T-cell (primary cell): ENCODE data around the gene TAAR8. TPM values are rescaled to one million over a fixed set of nuclear protein-coding genes. Genes with fewer than 3 reads are reported as not detected.

ENCODE experiments used
- ATAC-seq, 4 experiments: fragments of 200-7000 bp in 3 of 4; fragments of 150-1000 bp in 1 of 4; cut with Tn5 transposase; replicated peaks in 1 of 4; 1 replicate in 3 of 4; 2 replicates in 1 of 4; pipeline ENCODE4 v1.10.0; 2021; ENCODE audit warnings: moderate library complexity in 3 of 4, mild to moderate bottlenecking in 2 of 4, moderate number of reproducible peaks in 1 of 4
- CTCF ChIA-PET, 2 donors: fragments of 300-600 bp; sonication (Branson Sonifier 250); formaldehyde crosslinking; loops; one replicate each; lab custom pipeline; 2022; ENCODE audit warnings: antibody characterized with exemption in 2 of 2; lab: Charles Lee
- POLR2A ChIA-PET, 2 donors: fragments of 300-600 bp; sonication (Branson Sonifier 250); formaldehyde crosslinking; loops; one replicate each; lab custom pipeline; 2022; ENCODE audit warnings: antibody characterized with exemption in 2 of 2; lab: Charles Lee
- DNase-seq, 35 experiments: peaks; one replicate each; pipeline versions ENCODE4 v3.0.0 to v3.0.0-alpha.2; 2013 to 2023
- H3K27ac ChIP-seq: one replicate; pipeline ENCODE4 v1.5.1; 2013; ENCODE audit warnings: low read length
- H3K27me3 ChIP-seq, 2 experiments: replicated peaks in 1 of 2; 1 replicate in 1 of 2; 2 replicates in 1 of 2; pipeline versions ENCODE4 v1.6.1 to v1.7.0; 2013; ENCODE audit warnings: low read length in 1 of 2, mixed read lengths in 1 of 2; ENCODE audit not compliant: control insufficient read depth in 2 of 2, insufficient read depth in 2 of 2; ENCODE audit errors: extremely low read depth in 1 of 2
- H3K36me3 ChIP-seq, 2 donors: 1 replicate in 1 of 2; 2 replicates in 1 of 2; pipeline versions ENCODE4 v1.6.1 to v1.7.0; 2013; ENCODE audit warnings: low read length in 1 of 2; ENCODE audit not compliant: control insufficient read depth in 2 of 2, insufficient read depth in 1 of 2; ENCODE audit errors: extremely low read depth in 1 of 2
- H3K4me1 ChIP-seq, 2 experiments: 1 replicate in 1 of 2; 2 replicates in 1 of 2; pipeline versions ENCODE4 v1.6.1 to v1.7.0; 2013; ENCODE audit warnings: low read length in 2 of 2, mixed read lengths in 1 of 2; ENCODE audit not compliant: insufficient read depth in 2 of 2, control insufficient read depth in 1 of 2; ENCODE audit errors: extremely low read depth in 1 of 2
- H3K4me3 ChIP-seq, 2 donors: 1 replicate in 1 of 2; 2 replicates in 1 of 2; pipeline versions ENCODE4 v1.5.1 to v1.7.0; 2013; ENCODE audit warnings: mild to moderate bottlenecking in 2 of 2, low read length in 1 of 2, moderate library complexity in 1 of 2; ENCODE audit not compliant: control insufficient read depth in 1 of 2; ENCODE audit errors: extremely low read depth in 1 of 2
- H3K9me3 ChIP-seq: 2 replicates; pipeline ENCODE4 v1.7.0; 2013
- H3K27ac Mint-ChIP-seq, 2 donors: one replicate each; pipeline ENCODE4 v1.8.0; 2020 to 2021; ENCODE audit warnings: mild to moderate bottlenecking in 2 of 2, mixed read lengths in 2 of 2
- H3K27me3 Mint-ChIP-seq, 2 donors: one replicate each; pipeline ENCODE4 v1.8.0; 2021 to 2022; ENCODE audit warnings: mixed read lengths in 2 of 2
- H3K36me3 Mint-ChIP-seq: one replicate; pipeline ENCODE4 v1.8.0; 2021; ENCODE audit warnings: mixed read lengths
- H3K4me1 Mint-ChIP-seq, 3 donors: one replicate each; pipeline ENCODE4 v1.8.0; 2020 to 2022; ENCODE audit warnings: mixed read lengths in 3 of 3, mild to moderate bottlenecking in 1 of 3
- H3K4me3 Mint-ChIP-seq, 3 donors: one replicate each; pipeline ENCODE4 v1.8.0; 2020 to 2022; ENCODE audit warnings: mild to moderate bottlenecking in 3 of 3, mixed read lengths in 3 of 3, moderate library complexity in 3 of 3
- H3K9me3 Mint-ChIP-seq, 3 donors: one replicate each; pipeline ENCODE4 v1.8.0; 2020 to 2022; ENCODE audit warnings: mixed read lengths in 3 of 3
- WGBS: methylation state at CpG from one replicate; pipeline ENCODE4 v1.1.5; 2013; ENCODE audit warnings: missing lambda C conversion rate; ENCODE audit not compliant: insufficient coverage; 5-methylcytosine and 5-hydroxymethylcytosine counted together
- total RNA-seq, 35 experiments: library from RNA in 6 of 35; stranded (reverse) in 6 of 35; fragments of 120-200 nt in 1 of 35; gene quantifications; one replicate each; pipeline versions ENCODE4 v1.2.1 to v1.2.4 and lab custom pipeline; 2013 to 2026

TAAR8 gene
- total RNA-seq, 5 donors from 2014 or later (not counting 1 experiment from before 2014, with no cell fraction given), result not detected

GRCh38 chr6:132566404-132566803 is 13.9 kb downstream of the TAAR8 start:
- ATAC-seq (no peak), DNase-seq (no peak)
- no peaks in the 10 kb centered on the region for H3K9me3 ChIP-seq
- H3K4me1 ChIP-seq, result no peaks in the 10 kb centered on the region
- H3K36me3 ChIP-seq, result no peaks in the 10 kb centered on the region
- H3K36me3 Mint-ChIP-seq, result no peaks in the 10 kb centered on the region
- ChIA-PET POLR2A (no interaction called here), CTCF (no interaction called here)
- no peak overlapping the region for H3K4me3 ChIP-seq
- no CpG with 5 or more reads among the region's 6 CpGs for WGBS
- peaks cover 3 to 4% of the 10 kb centered on the region in 2 experiments for H3K27me3 ChIP-seq
- no peak overlapping the region for H3K4me3 Mint-ChIP-seq
- H3K27me3 Mint-ChIP-seq, result peaks cover 21 to 22% of the 10 kb centered on the region in 2 donors
- no peak overlapping the region for H3K27ac ChIP-seq
- H3K27ac Mint-ChIP-seq, result no peak overlapping the region
- no peaks in the 10 kb centered on the region for H3K9me3 Mint-ChIP-seq
- H3K4me1 Mint-ChIP-seq, result no peaks in the 10 kb centered on the region

- H3K4me3 ChIP-seq, result no peak overlapping the region
- H3K9me3 ChIP-seq, result no peaks in the 10 kb centered on the region
- Mint-ChIP-seq H3K27ac (no peak overlapping the region), H3K4me3 (no peak overlapping the region), H3K9me3 (no peaks in the 10 kb centered on the region), H3K36me3 (no peaks in the 10 kb centered on the region), H3K4me1 (no peaks in the 10 kb centered on the region), H3K27me3 (peaks cover 20 to 23% of the 10 kb centered on the region in 2 donors)
- ChIA-PET CTCF (no interaction called here), POLR2A (no interaction called here)
- no peaks in the 10 kb centered on the region for H3K4me1 ChIP-seq
- DNase-seq, result no peak
- 80% methylated on average over 1 of the region's 1 CpG for WGBS
- H3K27me3 ChIP-seq, result peaks cover 3 to 4% of the 10 kb centered on the region in 2 experiments
- no peak for ATAC-seq
- H3K36me3 ChIP-seq, result no peaks in the 10 kb centered on the region
- no peak overlapping the region for H3K27ac ChIP-seq
Measured at GRCh38 chr6:132567566-132567965, 15.1 kb downstream of the TAAR8 start.

GRCh38 chr6:132568611-132569010 is 16.1 kb downstream of the TAAR8 start:
- peaks cover 3 to 4% of the 10 kb centered on the region in 2 experiments for H3K27me3 ChIP-seq
- no peaks in the 10 kb centered on the region for H3K36me3 ChIP-seq
- no CpG with 5 or more reads among the region's 6 CpGs for WGBS
- Mint-ChIP-seq H3K9me3 (no peaks in the 10 kb centered on the region), H3K4me3 (no peak overlapping the region), H3K36me3 (no peaks in the 10 kb centered on the region), H3K27me3 (peaks cover 20 to 24% of the 10 kb centered on the region in 2 donors), H3K4me1 (no peaks in the 10 kb centered on the region), H3K27ac (no peak overlapping the region)
- DNase-seq (no peak), ATAC-seq (no peak)
- H3K4me1 ChIP-seq, result no peaks in the 10 kb centered on the region
- H3K27ac ChIP-seq, result no peak overlapping the region
- POLR2A ChIA-PET, result no interaction called here
- CTCF ChIA-PET, result no interaction called here
- H3K9me3 ChIP-seq, result no peaks in the 10 kb centered on the region
- no peak overlapping the region for H3K4me3 ChIP-seq

GRCh38 chr6:132569170-132569569 is 16.7 kb downstream of the TAAR8 start:
- Mint-ChIP-seq H3K9me3 (no peaks in the 10 kb centered on the region), H3K4me1 (no peaks in the 10 kb centered on the region), H3K4me3 (no peak overlapping the region), H3K36me3 (no peaks in the 10 kb centered on the region), H3K27ac (no peak overlapping the region), H3K27me3 (peaks cover 20 to 25% of the 10 kb centered on the region in 2 donors)
- Histone ChIP-seq H3K27ac (no peak overlapping the region), H3K4me1 (no peaks in the 10 kb centered on the region), H3K4me3 (no peak overlapping the region), H3K27me3 (peaks cover 2 to 4% of the 10 kb centered on the region in 2 experiments), H3K36me3 (no peaks in the 10 kb centered on the region), H3K9me3 (no peaks in the 10 kb centered on the region)
- ChIA-PET CTCF (no interaction called here), POLR2A (no interaction called here)
- ATAC-seq (no peak), DNase-seq (no peak)
- 88% methylated on average over 2 of the region's 4 CpGs for WGBS

GRCh38 chr6:132570221-132570777 is 17.8 kb downstream of the TAAR8 start, which contains the start of gene TAAR6:
Gene TAAR6 (plus strand): TSS chr6:132570322. CDS start chr6:132570322, 0 bp downstream.
- no peaks in the 10 kb centered on the region for H3K36me3 ChIP-seq
- H3K27me3 ChIP-seq, result peaks cover 2 to 4% of the 10 kb centered on the region in 2 experiments
- Mint-ChIP-seq H3K4me3 (no peak within 1 kb of the TSS), H3K9me3 (no peaks in the 10 kb centered on the region), H3K27me3 (peaks cover 19 to 21% of the 10 kb centered on the region in 2 donors), H3K36me3 (no peaks in the 10 kb centered on the region), H3K27ac (no peak within 1 kb of the TSS), H3K4me1 (no peaks in the 10 kb centered on the region)
- no peak for DNase-seq
- no peak within 1 kb of the TSS for H3K27ac ChIP-seq
- no peaks in the 10 kb centered on the region for H3K9me3 ChIP-seq
- no peaks in the 10 kb centered on the region for H3K4me1 ChIP-seq
- no CpG with 5 or more reads among the region's 15 CpGs for WGBS
- no peak within 1 kb of the TSS for H3K4me3 ChIP-seq
- CTCF ChIA-PET, result no interaction called here
- POLR2A ChIA-PET, result no interaction called here
- no peak for ATAC-seq

GRCh38 chr6:132571774-132572173 is 19.3 kb downstream of the TAAR8 start:
- Mint-ChIP-seq H3K27ac (no peak overlapping the region), H3K9me3 (no peaks in the 10 kb centered on the region), H3K36me3 (no peaks in the 10 kb centered on the region), H3K4me1 (no peaks in the 10 kb centered on the region), H3K4me3 (no peak overlapping the region), H3K27me3 (peaks cover 19% of the 10 kb centered on the region in 2 donors)
- no peak overlapping the region for H3K27ac ChIP-seq
- no peak for DNase-seq
- H3K36me3 ChIP-seq, result no peaks in the 10 kb centered on the region
- no peaks in the 10 kb centered on the region for H3K4me1 ChIP-seq
- ChIA-PET CTCF (no interaction called here), POLR2A (interaction anchor here in 1 of 2 donors (0.6 kb wide), 1 partner anchor 12 kb away, joined by 3 read pairs; no protein-coding TSS in a partner anchor)
- ATAC-seq, result no peak
- H3K4me3 ChIP-seq, result no peak overlapping the region
- H3K27me3 ChIP-seq, result peaks cover 2 to 4% of the 10 kb centered on the region in 2 experiments
- H3K9me3 ChIP-seq, result no peaks in the 10 kb centered on the region
